Measurements from ENCODE around the gene TBC1D4.
"Not testable (repeated sequence)": the region's sequence is repeated elsewhere in the genome, so short reads cannot be mapped to it uniquely, and the experiment has no call there.

TBC1D4 gene

DNA sequence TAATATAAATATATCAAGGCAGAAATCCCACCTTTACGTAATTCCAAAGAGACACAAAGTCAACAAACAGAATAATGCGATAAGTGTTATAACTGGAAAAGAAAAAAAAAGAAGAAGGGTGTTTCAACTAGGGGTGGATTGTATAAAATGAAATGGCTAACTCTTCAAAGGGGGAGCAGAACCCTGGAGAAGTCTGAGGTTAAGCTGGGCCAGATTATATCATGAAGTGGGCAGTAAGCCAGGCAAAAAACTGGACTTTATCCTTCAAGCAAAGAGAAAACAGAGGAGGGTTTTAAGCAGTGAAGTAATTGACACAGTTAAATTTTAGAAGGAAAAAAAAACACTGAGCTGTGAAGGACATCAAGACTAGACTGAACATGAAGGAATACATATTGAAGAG is 41.9 kb downstream of the TBC1D4 start:
- no peak overlapping the region for H3K27ac ChIP-seq
- TF ChIP-seq ZFX (IDR thresholded peaks at IDR 0.05; ENCODE audit: borderline replicate concordance): no peak
- TF ChIP-seq, protein P1, sequence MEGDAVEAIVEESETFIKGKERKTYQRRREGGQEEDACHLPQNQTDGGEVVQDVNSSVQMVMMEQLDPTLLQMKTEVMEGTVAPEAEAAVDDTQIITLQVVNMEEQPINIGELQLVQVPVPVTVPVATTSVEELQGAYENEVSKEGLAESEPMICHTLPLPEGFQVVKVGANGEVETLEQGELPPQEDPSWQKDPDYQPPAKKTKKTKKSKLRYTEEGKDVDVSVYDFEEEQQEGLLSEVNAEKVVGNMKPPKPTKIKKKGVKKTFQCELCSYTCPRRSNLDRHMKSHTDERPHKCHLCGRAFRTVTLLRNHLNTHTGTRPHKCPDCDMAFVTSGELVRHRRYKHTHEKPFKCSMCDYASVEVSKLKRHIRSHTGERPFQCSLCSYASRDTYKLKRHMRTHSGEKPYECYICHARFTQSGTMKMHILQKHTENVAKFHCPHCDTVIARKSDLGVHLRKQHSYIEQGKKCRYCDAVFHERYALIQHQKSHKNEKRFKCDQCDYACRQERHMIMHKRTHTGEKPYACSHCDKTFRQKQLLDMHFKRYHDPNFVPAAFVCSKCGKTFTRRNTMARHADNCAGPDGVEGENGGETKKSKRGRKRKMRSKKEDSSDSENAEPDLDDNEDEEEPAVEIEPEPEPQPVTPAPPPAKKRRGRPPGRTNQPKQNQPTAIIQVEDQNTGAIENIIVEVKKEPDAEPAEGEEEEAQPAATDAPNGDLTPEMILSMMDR (IDR thresholded peaks at IDR 0.05): no peak

DNA sequence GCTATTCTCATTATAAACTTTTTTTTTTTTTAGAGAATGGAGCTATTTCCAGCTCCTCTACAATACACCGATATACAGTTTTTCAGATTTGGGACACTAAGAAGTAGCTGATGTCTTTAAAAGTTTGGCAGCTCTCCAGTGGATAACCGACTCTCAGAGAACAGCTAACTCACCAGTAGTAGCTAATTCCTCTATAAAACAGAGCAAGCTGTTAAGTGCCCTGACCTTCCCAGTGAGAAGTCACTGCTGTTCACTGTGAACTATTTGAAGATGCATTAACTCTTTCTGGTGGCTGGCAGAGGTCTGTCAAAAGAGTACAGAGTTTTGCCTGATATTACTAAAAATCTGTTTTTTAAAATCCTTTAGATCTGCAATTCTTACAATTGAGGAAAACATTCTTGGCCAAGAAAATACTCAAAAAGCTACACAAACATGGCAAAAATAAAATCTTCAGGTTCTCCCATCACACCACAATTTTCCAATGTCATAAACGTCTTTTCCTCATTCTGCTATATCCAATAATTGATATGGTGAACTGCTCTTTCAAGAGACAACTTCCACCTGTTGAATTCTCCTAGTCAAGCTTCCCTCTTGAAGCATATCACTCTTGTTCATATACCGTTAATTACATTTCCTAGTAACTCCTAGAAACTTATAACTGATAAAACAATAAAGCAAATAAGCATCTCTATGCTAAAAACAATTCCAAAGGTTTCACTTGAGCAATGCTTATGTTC is 44.2 kb downstream of the TBC1D4 start:
- H3K27ac ChIP-seq: no peak overlapping the region
- TF ChIP-seq, protein P1 (IDR thresholded peaks at IDR 0.05): no peak
- no peak for TF ChIP-seq ZFX (IDR thresholded peaks at IDR 0.05; ENCODE audit: borderline replicate concordance)

DNA sequence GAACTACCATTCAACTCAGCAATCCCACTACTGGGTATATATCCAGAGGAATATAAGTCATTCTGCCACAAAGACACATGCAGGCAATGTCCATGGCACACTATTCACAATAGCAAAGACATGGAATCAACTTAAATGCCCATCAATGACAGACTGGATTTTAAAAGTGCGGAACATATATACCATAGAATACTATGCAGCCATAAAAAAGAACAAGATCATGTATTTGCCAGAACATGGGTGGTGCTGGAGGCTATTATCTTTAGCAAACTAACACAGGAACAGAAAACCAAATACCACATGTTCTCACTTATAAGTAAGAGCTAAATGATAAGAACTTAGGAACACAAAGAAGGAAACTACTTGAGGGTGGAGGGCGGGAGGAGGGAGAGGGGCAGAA is 47.8 kb downstream of the TBC1D4 start:
- not testable (repeated sequence) for H3K27ac ChIP-seq

DNA sequence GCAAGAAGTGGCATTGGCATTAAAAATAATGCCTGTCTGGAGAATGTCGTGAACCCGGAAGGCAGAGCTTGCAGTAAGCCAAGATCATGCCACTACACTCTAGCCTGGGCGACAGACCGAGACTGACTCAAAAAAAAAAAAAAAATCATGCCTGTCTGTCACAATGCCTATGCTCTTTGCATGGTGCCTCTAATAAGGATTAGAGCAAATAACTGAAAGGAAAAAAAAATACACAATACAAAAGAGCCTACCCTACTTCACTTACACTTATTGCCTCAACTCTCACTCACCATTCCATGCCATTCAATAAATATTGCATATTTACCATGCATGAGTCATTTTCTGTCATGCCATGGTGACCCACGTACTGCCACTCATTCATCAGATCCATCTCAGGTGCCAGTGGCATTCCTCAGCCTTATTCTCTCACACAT is 49.1 kb downstream of the TBC1D4 start:
- H3K27ac ChIP-seq: no peak overlapping the region
- TF ChIP-seq, protein P1 (IDR thresholded peaks at IDR 0.05): no peak
- TF ChIP-seq ZFX (IDR thresholded peaks at IDR 0.05; ENCODE audit: borderline replicate concordance): no peak

DNA sequence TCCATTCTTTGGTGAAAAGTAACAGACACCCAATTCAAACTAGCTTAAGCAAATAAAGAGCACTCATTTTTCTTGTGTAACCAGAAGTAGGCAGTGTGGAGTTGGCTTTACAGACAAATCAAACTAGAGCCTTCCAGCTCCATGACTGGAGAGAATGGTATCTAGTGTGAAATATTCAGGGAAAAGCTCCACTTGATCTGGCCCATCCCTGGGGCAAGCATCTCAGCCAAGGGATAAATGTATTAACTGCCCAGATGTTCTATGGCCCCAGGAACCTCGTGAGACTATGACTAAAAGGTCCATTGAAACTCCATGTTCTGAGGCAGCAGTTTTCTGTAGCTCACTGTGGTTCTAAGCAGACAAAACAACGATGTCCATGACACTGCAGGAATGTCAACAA is 49.9 kb downstream of the TBC1D4 start:
- TF ChIP-seq, protein P1 (IDR thresholded peaks at IDR 0.05): peak; percentile 42
- no peak for TF ChIP-seq ZFX (IDR thresholded peaks at IDR 0.05; ENCODE audit: borderline replicate concordance)
- H3K27ac ChIP-seq: no peak overlapping the region

DNA sequence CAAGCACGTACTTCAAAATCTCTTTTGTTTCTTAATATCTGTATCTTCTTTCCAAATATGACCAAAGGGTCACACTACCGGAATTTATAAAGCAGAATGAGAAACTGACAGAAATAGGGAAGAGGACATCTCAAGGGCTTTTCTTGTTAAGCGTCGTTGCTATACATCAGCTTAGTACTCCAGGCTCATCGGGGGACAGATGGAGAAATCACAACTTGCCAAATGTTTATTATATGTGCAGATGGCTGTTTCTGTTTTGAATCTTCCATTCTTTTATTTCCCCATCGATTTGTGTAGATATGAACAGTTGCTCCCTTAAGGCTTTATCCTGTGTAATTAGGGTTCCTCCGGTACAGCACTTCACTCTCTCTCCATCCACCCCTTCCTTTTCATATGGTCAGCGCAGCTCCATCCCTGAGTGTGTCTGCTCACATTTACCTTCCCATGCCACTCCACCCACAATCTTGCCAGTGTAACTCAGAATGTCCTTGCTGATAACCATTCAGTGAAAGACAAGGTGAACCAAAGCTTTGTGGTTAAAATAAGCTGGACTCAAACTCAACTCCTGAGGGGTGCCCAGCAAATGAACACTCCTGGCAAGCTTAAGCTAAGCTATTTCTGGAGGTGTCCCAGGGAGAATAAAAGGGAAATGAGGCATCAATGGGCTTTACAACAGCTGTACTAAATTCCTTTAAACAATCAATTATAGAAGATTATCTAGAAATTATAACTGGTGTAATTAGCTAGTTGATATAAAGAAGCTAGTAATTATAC is 51.3 kb downstream of the TBC1D4 start:
- no peak overlapping the region for H3K27ac ChIP-seq
- TF ChIP-seq, protein P1 (IDR thresholded peaks at IDR 0.05): no peak
- TF ChIP-seq ZFX (IDR thresholded peaks at IDR 0.05; ENCODE audit: borderline replicate concordance): no peak

DNA sequence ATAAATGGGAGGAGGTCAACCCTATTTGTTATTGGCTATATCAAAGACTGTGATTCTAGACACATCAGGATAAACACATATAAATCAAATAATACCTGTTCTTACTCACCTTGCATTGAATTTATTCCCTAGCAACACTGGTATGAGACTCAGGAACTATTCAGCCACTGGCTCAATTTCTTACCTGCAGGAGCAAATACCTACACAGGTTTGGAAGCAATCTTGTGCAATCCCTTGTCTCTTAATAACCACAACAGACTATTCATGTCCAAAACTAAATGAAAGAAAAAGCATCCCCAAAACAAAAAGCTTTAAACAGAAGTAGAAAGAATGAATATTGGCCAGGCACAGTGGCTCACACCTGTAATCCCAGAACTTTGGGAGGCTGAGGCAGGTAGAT is 55.5 kb downstream of the TBC1D4 start:
- no peak overlapping the region for H3K27ac ChIP-seq
- no peak for TF ChIP-seq ZFX (IDR thresholded peaks at IDR 0.05; ENCODE audit: borderline replicate concordance)
- TF ChIP-seq, protein P1 (IDR thresholded peaks at IDR 0.05): no peak

All from 22Rv1 (cell line).